ENCODE results near the gene GPR149.
"Not testable (repeated sequence)": the region's sequence is repeated elsewhere in the genome, so short reads cannot be mapped to it uniquely, and the experiment has no call there.

Gene GPR149

DNA sequence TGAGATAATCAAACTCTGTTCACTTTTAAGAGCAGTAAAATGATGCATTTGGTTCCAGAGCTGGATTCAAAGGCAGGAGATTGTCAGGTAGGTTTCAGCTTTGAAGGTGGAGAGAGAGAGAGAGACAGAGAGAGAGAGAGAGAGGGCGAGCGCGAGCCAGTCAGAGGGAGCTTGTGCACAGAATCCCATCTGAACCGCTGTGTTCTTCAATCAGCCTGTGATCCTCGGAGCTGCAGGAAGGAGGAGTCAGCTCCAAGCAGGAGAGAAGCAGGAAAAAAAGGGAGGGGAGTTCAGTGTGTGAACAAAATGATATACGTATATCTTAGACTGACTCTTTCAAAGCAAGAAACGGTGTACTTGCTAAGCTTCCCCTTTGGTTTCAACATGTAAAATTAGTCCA is at the start of gene GPR149:
Gene GPR149, minus strand, starts transcription at position 177 of the 400 bp plus-strand sequence. CDS start 575 bp downstream, outside the sequence.
- peak; percentile 65 for DNase-seq

GRCh38 chr3:154473769-154474168 is 43.8 kb upstream of the GPR149 start:
- no peak for DNase-seq

- no peak for DNase-seq
These were observed 39.6 kb upstream of the GPR149 start for GRCh38 chr3:154469585-154469984.

- no peak for DNase-seq
These were observed 34.6 kb upstream of the GPR149 start for GRCh38 chr3:154464440-154465190.

DNA sequence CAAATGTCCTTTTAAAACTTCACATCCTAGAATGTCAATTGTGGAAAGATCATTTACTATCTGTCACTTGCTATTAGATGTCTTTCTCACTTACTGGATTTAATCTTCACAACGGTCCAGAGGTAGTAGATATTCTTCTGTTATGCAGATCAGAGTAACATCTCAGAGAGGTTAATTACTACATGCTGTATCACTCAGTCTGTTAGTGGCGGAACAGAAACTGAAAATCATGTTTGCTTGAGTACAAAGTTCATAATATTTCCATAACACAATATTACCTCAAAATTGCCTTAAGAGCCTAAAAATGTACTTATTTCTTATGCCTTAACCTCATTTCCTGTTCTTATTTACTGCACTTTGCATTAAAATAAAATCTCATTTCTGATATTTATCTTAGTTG is 28.6 kb upstream of the GPR149 start:
- DNase-seq: no peak

GRCh38 chr3:154439081-154439480 is 9.1 kb upstream of the GPR149 start:
- DNase-seq: not testable (repeated sequence)

DNA sequence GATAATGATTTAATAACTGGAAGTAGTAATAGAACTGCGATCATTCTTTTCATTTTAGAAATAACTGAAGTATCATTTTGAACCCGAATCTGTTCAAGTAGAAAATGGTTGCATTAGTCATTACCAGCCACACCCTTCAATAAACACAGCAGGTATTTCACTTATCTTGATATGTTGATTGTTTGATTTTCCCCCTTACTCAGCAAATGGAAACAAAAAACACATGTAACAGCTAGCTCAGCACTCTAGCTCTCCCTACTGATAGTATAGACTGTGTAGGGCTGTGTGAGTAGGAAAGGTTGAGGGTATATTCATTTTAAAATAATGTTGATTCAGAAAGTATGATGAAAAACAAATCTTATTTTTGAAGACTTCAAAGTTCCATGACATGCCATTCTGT is 1.1 kb upstream of the GPR149 start:
- no peak for DNase-seq

- no peak for DNase-seq
These were observed 1.4 kb downstream of the GPR149 start for GRCh38 chr3:154428286-154429206.

GRCh38 chr3:154427685-154428285 is 2.2 kb downstream of the GPR149 start:
- peak; percentile 37 for DNase-seq

- no peak for DNase-seq
These were observed 7.3 kb downstream of the GPR149 start for GRCh38 chr3:154422694-154423093.

GRCh38 chr3:154421083-154421482 is 8.9 kb downstream of the GPR149 start:
- no peak for DNase-seq

DNA sequence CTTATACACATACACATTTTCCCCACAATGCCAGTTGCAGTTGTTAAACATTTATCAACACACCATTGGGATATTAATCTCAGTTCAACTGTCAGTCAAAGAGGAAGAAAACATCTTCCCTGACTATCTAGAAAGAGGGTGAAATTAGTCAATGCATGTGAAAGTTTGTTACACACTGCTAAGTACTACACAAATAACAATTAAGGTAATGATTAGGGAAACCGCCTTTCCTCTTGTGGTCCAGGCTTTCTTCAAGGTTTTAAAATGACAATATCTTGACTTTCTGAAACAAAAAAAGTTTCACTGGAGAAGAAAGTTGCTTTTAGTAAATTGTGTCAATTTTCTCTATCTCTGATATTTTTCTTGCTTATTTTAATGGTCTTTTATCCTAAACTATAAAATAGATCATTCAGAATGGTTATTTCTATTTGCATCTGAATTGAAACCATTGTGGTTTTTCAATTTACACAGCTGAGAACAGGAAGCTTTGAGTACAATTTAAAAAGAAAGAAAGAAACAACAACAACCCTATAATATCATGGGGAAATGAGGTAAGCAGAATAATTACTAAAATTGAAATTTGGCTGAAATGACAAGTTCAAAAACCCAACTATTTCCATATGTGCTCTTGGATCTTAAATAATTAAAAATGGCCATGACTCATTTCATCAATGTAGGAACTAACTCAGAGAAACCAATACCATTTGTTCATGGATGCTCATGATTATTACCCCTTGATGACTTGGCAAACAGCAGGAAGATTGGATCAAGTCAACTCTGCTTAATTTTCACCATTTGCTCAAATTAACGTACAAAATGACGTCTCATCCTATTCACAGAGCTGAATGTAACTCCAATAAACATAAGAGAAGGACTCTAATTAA is 31.7 kb downstream of the GPR149 start:
- no peak for DNase-seq

DNA sequence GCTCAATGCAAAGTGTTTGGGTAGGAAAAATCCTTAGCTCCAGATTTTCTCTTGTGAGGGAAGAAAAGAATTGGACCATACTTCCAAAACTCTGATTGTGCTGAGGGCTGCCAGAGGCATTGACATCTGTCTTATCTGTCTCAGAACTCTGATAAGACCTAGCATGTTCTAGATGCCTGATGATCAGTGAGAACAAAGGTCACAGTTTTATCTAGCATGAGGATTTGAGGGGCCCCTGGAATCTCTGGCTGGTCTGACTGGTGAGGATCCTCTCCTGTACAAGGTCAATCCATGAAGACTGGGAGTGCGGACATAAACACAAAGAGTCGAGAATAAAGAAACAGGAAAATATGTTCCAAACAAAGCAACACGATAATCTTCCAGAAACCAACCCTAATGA is 40.1 kb downstream of the GPR149 start:
- DNase-seq: no peak

DNA sequence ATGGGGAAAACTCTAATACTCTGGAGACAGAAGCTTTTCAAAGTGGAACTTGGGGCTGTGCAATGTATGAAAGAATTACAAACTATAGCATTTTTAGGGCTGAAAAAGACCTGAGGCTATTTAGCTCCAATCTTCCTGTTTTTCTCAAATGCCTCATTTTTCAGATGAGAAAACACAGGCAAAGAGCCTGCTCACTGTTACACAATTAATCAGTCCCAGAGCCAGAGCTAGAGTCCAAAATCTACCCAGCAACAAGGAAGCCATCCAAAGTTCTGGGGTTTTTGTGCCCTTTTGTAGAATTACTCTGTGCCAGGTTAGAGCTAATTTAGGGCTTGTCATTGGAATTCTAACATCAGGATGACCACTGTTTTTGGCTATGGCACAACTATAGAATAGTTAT is 45.5 kb downstream of the GPR149 start:
- no peak for DNase-seq

GRCh38 chr3:154378311-154378710 is 51.7 kb downstream of the GPR149 start:
- DNase-seq: no peak

DNA sequence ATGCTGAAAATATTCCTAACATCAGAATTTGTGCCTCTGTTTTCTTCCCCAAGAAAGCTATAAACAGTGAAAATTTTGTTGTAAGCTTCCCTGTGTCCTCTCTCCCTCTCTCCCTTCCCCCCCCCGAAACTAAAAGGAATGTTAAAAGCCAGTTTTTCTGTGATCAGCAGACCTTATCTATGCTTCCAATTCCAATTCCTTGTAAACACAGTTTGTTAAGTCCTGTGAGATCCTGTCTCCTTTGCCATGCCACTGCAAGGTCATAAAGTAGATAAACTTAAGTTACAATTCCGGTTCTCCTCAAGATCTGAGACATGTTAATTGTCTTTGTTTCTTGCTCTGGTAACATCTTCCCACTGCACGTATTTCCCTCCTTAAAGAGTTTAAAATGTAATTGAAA is 62.8 kb downstream of the GPR149 start:
- DNase-seq: no peak

DNA sequence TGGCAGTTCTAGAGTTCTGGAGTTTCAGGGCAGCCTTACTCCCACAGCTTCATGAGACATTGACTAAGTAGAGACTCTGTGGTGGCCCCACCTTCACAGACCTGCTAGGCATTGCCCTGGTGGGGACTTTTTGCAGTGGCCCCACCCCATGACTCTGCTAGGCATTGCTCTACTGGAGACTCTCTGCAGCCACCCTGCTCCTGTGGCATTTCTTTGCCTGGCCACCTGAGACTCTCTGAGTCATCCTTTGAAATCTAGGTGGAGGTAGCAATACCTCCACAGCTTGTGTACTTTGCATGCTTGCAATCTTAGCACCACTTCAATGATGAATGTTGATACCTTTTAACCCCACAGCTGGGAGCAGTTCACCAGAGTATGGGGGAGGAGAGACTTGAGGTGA is 65.1 kb downstream of the GPR149 start:
- DNase-seq: no peak

DNA sequence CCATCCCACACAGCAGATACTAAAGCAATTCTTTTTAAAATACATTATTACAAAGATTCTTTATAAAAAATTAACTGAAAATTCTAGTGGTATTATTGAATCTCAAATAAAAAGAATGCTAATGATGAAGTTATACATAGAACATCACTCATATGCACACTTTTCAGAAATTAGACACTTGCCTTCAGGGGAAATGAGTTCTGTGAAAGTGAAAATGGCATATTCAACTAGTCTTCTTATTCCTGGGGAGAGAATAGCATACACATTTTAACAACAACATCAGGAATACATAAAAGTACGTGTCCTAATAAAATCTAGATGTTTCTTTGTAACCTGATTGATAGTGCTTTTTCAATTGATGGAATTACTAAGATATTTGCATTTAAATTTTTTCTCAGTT is 68.9 kb downstream of the GPR149 start:
- DNase-seq: no peak

DNA sequence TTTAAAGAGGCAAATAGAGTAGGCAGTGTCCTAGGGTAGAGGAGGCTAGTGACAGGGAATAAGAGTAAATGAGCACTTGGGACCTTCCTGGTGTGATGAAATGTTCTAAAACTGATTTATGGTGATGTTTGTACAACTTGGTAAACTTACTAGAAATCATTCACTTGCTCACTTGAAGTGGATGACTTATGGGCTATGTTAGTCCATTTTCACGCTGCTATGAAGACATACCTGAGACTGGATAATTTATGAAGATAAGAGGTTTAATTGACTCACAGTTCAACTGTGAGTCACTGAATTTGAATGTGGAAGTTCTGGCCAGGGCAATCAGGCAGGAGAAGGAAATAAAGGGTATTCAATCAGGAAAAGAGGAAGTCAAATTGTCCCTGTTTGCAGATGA is 74.0 kb downstream of the GPR149 start:
- DNase-seq: no peak

GRCh38 chr3:154349223-154349622 is 80.8 kb downstream of the GPR149 start:
- no peak for DNase-seq

- no peak for DNase-seq
These were observed 84.4 kb downstream of the GPR149 start for GRCh38 chr3:154345422-154346122.

GRCh38 chr3:154338570-154338969 is 91.4 kb downstream of the GPR149 start:
- no peak for DNase-seq

All from NCI-H1417 treated with DMSO at 0.1 percent for 48 hours (cell line).